ENCODE measurements around the gene ROBO1. TPM values are rescaled to one million over a fixed set of nuclear protein-coding genes. Genes with fewer than 3 reads are reported as not detected.

Gene ROBO1
- total and polyA plus RNA-seq, 2 of the 8 experiments (the other 6 are each of a cell fraction or from before 2014, with no cell fraction given) = 51.4 to 91.0 TPM

- no peak overlapping the region for H4K5ac ChIP-seq (ENCODE audit: insufficient read length, low read depth, low read length)
- FAIRE-seq (no peak), DNase-seq (ENCODE audit: low read depth in 1 of 2, low spot score in 2 of 2) (no peak)
- H3K27ac ChIP-seq (ENCODE audit: low read depth, low read length) = no peak overlapping the region
- no peaks in the 10 kb centered on the region for H3K79me2 ChIP-seq (ENCODE audit: control insufficient read depth in 1 of 2, insufficient read depth in 2 of 2, low read length in 2 of 2)
- no peak overlapping the region for H2AFZ ChIP-seq (ENCODE audit: low read length)
- H2BK20ac ChIP-seq (ENCODE audit: low read length) = no peak overlapping the region
- no peak overlapping the region for H3K18ac ChIP-seq (ENCODE audit: extremely low read depth, low read length)
- no peak overlapping the region for H3K23ac ChIP-seq (ENCODE audit: insufficient read length)
- no peak overlapping the region for H3K4ac ChIP-seq (replicated peaks; ENCODE audit: insufficient read length, low read depth, low read length)
- CTCF ChIA-PET (ENCODE audit: partially characterized antibody) = no interaction called here
- no peak overlapping the region for H3K4me3 ChIP-seq (ENCODE audit: extremely low read depth in 1 of 4, insufficient read depth in 2 of 4, low read depth in 3 of 4, low read length in 4 of 4)
- H2BK12ac ChIP-seq (ENCODE audit: low read depth, low read length) = no peak overlapping the region
- POLR2A ChIA-PET (ENCODE audit: partially characterized antibody) = no interaction called here
- no peak overlapping the region for H2BK5ac ChIP-seq (ENCODE audit: low read depth, low read length)
- no peaks in the 10 kb centered on the region for H3K27me3 ChIP-seq (replicated peaks in 1 of 4; ENCODE audit: control insufficient read depth in 3 of 4, extremely low read depth in 1 of 4, insufficient read depth in 3 of 4, low read length in 3 of 4)
- no peaks in the 10 kb centered on the region for H4K20me1 ChIP-seq (replicated peaks in 1 of 2; ENCODE audit: control insufficient read depth in 1 of 2, insufficient read depth in 2 of 2, low read length in 2 of 2)
- H2BK15ac ChIP-seq (ENCODE audit: low read length) = no peak overlapping the region
- H3K79me1 ChIP-seq (ENCODE audit: low read depth, low read length) = no peaks in the 10 kb centered on the region
- no peak overlapping the region for H3K14ac ChIP-seq (ENCODE audit: insufficient read length)
- H2BK120ac ChIP-seq (replicated peaks; ENCODE audit: low read depth, low read length) = no peak overlapping the region
- H3K9ac ChIP-seq (replicated peaks in 1 of 4; ENCODE audit: extremely low read depth in 1 of 4, low read depth in 3 of 4, low read length in 3 of 4) = no peak overlapping the region
- no peak overlapping the region for H4K91ac ChIP-seq (replicated peaks; ENCODE audit: insufficient read length, low read length)
- H4K8ac ChIP-seq (ENCODE audit: extremely low read depth, insufficient read depth, low read length) = no peak overlapping the region
- WGBS, 2 experiments (ENCODE audit: extremely low coverage in 1 of 2, insufficient coverage in 1 of 2, insufficient read length in 1 of 2, insufficient replicate concordance in 2 of 2, low coverage in 1 of 2, low lambda C conversion rate in 2 of 2, missing lambda C conversion rate in 1 of 2) = 100% methylated on average over 1 of the region's 1 CpG; no CpG with 5 or more reads in 1 of the 2 experiments
- H3K4me1 ChIP-seq (replicated peaks in 1 of 4; ENCODE audit: control insufficient read depth in 3 of 4, insufficient read depth in 4 of 4, low read length in 3 of 4) = no peaks in the 10 kb centered on the region
- H2AK5ac ChIP-seq (ENCODE audit: low read depth, low read length) = no peak overlapping the region
- H3K4me2 ChIP-seq (ENCODE audit: insufficient read depth in 1 of 2, low read depth in 2 of 2, low read length in 2 of 2) = no peak overlapping the region
- no peaks in the 10 kb centered on the region for H3K36me3 ChIP-seq (ENCODE audit: control insufficient read depth in 2 of 4, insufficient read depth in 4 of 4, low read length in 3 of 4)
- peaks cover 0 to 2% of the 10 kb centered on the region in 2 experiments; a peak in 1 of 4 replicates for H3K9me3 ChIP-seq (ENCODE audit: insufficient read depth in 2 of 2, low read depth in 1 of 2, low read length in 1 of 2)
- H3K56ac ChIP-seq (replicated peaks; ENCODE audit: insufficient read length, low read depth, low read length) = no peak overlapping the region
- H3K23me2 ChIP-seq (ENCODE audit: low read depth, low read length) = no peaks in the 10 kb centered on the region
- TF ChIP-seq GTF2F1 (IDR thresholded peaks at IDR 0.05; ENCODE audit: borderline replicate concordance, low read depth, low read length) (no peak), SP1 (IDR thresholded peaks at IDR 0.05; ENCODE audit: low read depth, low read length) (no peak), TEAD4 (IDR thresholded peaks at IDR 0.05; ENCODE audit: low read depth, low read length) (no peak), NRF1 (IDR thresholded peaks at IDR 0.05; ENCODE audit: low read depth, low read length) (no peak), BACH1 (IDR thresholded peaks at IDR 0.05; ENCODE audit: low read length) (no peak), RNF2 (IDR thresholded peaks at IDR 0.05; ENCODE audit: borderline replicate concordance, low read depth, low read length, missing control alignments, poor library complexity, severe bottlenecking) (no peak), POU5F1 (IDR thresholded peaks at IDR 0.05; ENCODE audit: low read depth, low read length) (no peak), CREB1 (IDR thresholded peaks at IDR 0.05) (no peak), GABPA (IDR thresholded peaks at IDR 0.05; ENCODE audit: borderline replicate concordance, insufficient read depth, low read length) (no peak), CTCF (IDR thresholded peaks at IDR 0.05; ENCODE audit: control extremely low read depth in 1 of 3, insufficient read depth in 1 of 3, low read depth in 1 of 3, low read length in 3 of 3) (no peak), RBBP5 (IDR thresholded peaks at IDR 0.05; ENCODE audit: borderline replicate concordance, low read depth, low read length) (no peak)
These were observed 669.7 kb downstream of the ROBO1 start for GRCh38 chr3:79097964-79098660.
